Breast epithelium (tissue), 3 donors: ENCODE measurements around the gene ARRDC5.

Experiments used
- CTCF ChIP-seq, 3 donors: fragments of 450-650 bp; IDR thresholded peaks; one replicate each; pipeline ENCODE4 v1.5.1; 2016 to 2017; ENCODE audit warnings: antibody characterized with exemption in 3 of 3, mild to moderate bottlenecking in 3 of 3, moderate library complexity in 3 of 3
- POLR2A ChIP-seq: fragments of 450-650 bp; IDR thresholded peaks from one replicate; pipeline ENCODE4 v1.6.1; 2016; ENCODE audit warnings: antibody characterized with exemption, mild to moderate bottlenecking, moderate library complexity
- POLR2AphosphoS5 ChIP-seq, 3 donors: sonication (generic); formaldehyde crosslinking; IDR thresholded peaks; one replicate each; pipeline ENCODE4 v1.6.1; 2017; ENCODE audit warnings: antibody characterized with exemption in 3 of 3

- TF ChIP-seq CTCF (IDR thresholded peaks at IDR 0.05) (no peak), POLR2AphosphoS5 (IDR thresholded peaks at IDR 0.05) (no peak), POLR2A (no peak)
Observed at GRCh38 chr19:4906963-4907362, 4.3 kb upstream of the ARRDC5 start.
